H4 (cell line): ENCODE measurements around the gene CEBPG. TPM values are rescaled to one million over a fixed set of nuclear protein-coding genes. Genes with fewer than 3 reads are reported as not detected.

Source experiments
- DNase-seq: peaks from one replicate; pipeline ENCODE4 v3.0.0-alpha.2; 2015; ENCODE audit warnings: low spot score
- total RNA-seq: library from RNA; depleted of rRNA; stranded (reverse); fragments of >200 nt; shearing (Covaris generic); gene quantifications from 2 replicates; pipeline ENCODE4 v1.2.3, GENCODE V29; 2014

The CEBPG gene
- total RNA-seq, 1 experiment from 2014 or later: 36.4 TPM

GRCh38 chr19:33405553-33406461 is 32.3 kb downstream of the CEBPG start:
- DNase-seq: no peak

- DNase-seq: peak; percentile 59
Observed at GRCh38 chr19:33406521-33407139, 33.1 kb downstream of the CEBPG start.

- no peak for DNase-seq
Observed at GRCh38 chr19:33407140-33407551, 33.6 kb downstream of the CEBPG start.

GRCh38 chr19:33407716-33408115 is 34.2 kb downstream of the CEBPG start:
- DNase-seq: no peak

- no peak for DNase-seq
Observed at GRCh38 chr19:33408116-33408515, 34.6 kb downstream of the CEBPG start.

DNA sequence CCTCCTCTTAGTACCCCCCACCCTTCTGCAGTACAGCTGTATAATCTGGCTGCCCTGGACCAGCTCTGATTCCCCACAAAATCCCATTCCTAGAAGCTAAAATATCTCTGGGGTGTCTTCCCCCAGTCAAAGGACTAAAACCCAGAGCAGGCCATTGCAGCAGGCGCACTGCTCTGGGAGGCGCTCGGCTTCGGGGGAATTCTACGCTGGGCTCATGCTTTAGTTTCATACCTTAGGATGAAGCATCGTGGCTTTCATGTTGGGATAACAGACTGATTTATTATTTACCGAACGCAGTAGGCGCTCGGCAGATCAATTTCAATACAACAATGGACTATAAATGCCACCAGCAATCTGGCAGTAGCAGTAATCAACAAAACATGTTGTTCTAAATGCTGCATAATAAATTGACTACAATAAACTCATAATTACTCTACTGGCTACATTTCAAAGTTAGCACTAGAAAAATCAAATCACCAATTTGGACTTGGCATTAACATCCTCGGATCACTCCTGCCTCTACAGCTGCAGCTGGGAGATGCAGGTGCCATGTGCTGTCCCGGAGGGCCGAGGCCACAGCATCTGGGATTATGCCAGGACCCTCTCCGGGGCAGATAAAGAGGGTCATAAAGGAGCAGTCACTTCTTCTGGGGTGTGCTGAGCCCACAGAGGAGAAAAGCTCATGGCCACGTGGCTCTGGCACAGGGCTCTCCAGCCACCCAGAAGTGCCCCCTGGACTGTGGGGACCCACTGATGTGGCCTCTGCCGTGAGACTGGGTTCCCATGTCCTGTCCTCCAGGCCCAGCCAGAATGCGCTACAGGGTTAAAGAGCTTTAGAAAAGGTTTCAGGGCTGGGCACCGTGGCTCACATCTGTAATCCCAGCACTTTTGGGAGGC is 35.3 kb downstream of the CEBPG start:
- no peak for DNase-seq

- no peak for DNase-seq
Observed at GRCh38 chr19:33409906-33410685, 36.6 kb downstream of the CEBPG start.

GRCh38 chr19:33410915-33411401 is 37.4 kb downstream of the CEBPG start:
- no peak for DNase-seq

GRCh38 chr19:33411621-33412180 is 38.2 kb downstream of the CEBPG start:
- no peak for DNase-seq

DNA sequence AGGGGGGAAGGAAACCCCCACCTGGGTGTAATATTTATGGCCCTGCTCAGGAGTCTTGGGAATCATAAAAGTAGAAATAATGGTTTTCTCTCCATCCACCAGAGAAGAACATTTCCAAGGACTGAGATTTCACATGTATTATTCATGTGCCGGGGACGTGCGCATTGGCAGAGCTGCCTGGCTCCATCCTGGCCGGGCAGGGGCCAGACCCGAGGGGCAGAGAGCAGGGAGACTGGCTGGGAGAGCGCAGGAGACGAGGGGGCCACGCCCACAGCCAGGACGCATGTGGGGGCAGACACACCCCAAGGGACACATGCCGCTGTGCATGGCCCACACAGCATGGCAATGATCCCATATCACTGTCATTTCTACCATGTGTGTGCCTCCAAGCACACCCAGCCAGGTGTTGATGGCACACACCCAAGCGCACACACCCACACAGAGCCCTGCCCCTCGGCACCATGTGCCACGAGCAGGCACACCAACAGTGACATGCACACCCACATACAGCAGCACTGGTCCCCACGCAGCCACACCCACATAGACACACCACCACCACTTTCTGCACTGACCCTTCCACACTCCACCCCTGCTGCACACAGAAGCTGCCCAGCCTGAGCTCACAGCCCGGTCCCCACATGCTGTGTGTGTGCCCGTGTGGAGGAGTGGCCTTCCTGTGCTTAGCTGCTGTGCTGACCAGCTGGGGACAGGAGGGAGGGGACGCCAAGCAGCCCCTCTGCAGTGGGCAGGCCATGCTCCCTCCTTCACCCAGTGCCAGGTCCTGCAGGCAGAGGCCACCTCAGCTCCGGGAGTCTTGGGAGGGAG is 39.3 kb downstream of the CEBPG start:
- no peak for DNase-seq

DNA sequence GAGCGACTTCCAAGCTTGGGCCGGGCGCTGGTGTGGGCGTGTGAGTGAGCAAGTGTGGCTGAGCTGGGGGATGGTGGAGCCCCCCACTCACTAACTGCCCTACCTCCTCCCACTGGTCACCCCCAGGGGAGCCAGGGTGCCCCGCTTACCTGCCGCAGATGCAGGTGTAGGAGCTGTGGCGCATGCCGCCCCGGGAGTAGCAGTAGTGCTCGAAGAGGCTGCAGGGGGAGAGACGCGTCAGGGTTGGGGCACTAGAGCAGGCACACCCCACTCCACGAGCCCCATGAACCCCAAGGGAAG is 39.9 kb downstream of the CEBPG start:
- no peak for DNase-seq

GRCh38 chr19:33413868-33414666 is 40.6 kb downstream of the CEBPG start:
- no peak for DNase-seq

- no peak for DNase-seq
Observed at GRCh38 chr19:33414667-33415605, 41.4 kb downstream of the CEBPG start.

DNA sequence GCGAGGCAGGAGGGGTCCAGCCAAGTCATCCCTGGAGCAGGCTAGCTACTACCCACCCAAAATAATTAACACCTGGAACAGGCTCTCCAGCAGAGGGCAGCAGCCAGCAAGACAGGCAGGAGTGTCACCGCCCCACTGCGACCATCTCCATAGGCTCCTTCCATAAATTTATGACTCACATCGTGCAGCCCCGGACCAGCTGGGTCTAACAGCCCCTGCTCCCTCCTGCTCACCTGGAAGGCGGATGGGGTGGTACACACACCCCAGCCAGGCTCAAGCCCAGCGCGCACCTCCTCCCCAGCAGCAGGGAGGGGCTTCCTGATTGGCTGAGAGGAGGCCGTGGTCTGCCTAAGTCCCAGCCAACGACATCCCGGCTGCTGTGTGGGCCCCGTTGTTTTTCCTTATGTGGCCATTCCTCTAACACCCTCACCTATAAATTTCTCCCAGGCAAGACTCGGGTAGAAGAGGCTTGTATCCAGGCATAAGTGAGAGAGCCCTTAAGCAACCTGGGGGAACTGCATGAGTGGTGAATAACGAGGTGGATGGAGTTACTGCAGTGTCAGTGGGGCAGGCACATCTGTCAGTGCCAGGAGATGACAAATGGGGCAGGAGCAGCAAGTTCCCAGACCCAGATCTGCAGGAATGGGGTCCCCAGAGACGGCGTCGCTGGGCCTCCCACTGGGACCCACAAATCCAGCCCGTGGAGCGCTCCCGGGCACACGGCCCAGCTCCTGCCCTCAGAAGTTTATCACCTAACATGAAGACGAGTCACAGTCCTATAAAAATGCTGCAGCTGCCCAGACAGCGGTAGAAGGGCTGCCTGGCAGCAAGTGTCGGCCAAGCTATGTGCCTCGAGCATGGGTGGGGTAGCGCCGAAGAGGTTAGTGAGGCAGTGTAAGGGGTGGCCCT is 43.1 kb downstream of the CEBPG start:
- DNase-seq: peak; percentile 70

DNA sequence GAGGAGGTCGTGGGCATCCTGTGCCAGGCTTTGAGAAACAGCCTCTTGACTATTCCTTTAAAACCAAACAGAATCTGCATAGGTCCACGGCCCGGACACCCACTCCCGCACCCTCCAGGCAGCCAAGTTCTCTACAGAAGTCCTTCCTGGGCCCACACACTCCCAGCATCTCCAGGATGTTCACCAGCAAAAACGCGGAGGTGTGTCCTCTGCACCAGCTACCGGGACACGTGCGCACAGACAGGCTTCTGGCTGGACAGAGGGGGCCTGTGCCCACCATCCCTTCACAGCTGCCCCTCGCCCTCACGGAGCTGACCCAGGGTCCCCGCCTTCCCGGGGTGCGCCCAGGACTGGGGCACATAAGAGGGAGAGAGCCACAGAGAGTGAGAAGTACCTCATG is 44.2 kb downstream of the CEBPG start:
- no peak for DNase-seq

DNA sequence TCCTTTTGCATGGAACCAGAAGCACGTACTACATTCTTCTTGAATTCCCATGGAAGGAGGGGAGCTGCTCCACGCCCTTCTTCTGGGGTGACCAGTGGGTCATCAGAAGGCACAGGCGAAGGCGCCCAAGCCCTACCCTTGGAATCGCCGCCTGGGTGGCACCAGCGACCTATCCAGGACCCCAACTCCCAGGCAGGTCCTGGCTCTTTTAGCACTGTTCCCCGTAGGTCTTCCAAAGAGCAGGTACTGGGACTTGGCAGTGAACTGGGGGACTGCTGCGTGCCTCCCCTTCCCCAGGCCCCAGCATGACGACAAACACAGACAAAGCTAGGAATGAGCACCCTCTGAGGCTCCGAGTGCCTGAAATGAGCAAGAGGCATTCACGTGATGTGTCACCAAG is 45.0 kb downstream of the CEBPG start:
- no peak for DNase-seq
